Measurements from ENCODE around the gene DISC1. TPM values are rescaled to one million over a fixed set of nuclear protein-coding genes. Genes with fewer than 3 reads are reported as not detected.
"Not testable (repeated sequence)": the region's sequence is repeated elsewhere in the genome, so short reads cannot be mapped to it uniquely, and the experiment has no call there.

The DISC1 gene
- total and polyA plus RNA-seq, 7 experiments from 2014 or later = 7.8 to 33.8 (median 17.1) TPM

DNA sequence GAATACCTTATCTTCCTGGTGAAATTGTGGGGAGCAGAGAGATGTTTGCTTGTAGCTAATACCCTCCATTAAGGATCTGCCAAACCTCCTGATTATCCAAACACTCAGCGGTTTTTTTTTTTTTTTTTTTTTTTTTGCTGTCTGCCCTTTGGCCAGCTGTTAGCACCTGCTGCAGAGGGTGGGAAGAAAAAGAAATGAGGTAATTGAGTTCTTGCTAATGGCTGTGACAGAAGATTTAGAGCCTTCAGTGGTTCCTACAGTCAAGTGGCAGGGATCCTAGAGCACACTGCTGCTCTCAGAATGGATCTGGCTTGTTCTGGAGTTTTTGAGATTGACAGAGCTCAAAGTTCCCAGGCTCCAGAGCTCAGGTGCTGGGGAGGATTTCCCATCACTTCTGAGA is 342.5 kb downstream of the DISC1 start:
- Mint-ChIP-seq H3K4me1 (peaks cover 5 to 30% (median 10%) of the 10 kb centered on the region in 7 donors), H3K27me3 (no peaks in the 10 kb centered on the region), H3K27ac (no peak overlapping the region), H3K36me3 (peaks cover 13 to 73% (median 55%) of the 10 kb centered on the region in 5 donors), H3K9me3 (peaks cover 0 to 6% (median 0%) of the 10 kb centered on the region in 11 donors), H3K4me3 (no peak overlapping the region)
- ATAC-seq (no peak), DNase-seq (no peak)
- ChIA-PET CTCF (interaction anchor here (1.1 kb wide), 1 partner anchor 101 kb away, joined by 3 read pairs; no protein-coding TSS in a partner anchor), POLR2A (interaction anchor here (0.7 kb wide), 1 partner anchor 20 kb away, joined by 3 read pairs; no protein-coding TSS in a partner anchor)
- Histone ChIP-seq H3K27me3 (ENCODE audit: control insufficient read depth in 2 of 2, insufficient read depth in 2 of 2, low read length in 2 of 2) (no peaks in the 10 kb centered on the region), H3K36me3 (ENCODE audit: control insufficient read depth in 2 of 3, insufficient read depth in 3 of 3, low read length in 3 of 3) (peaks cover 0 to 5% (median 0%) of the 10 kb centered on the region in 3 experiments), H3K4me1 (ENCODE audit: control insufficient read depth in 2 of 2, insufficient read depth in 2 of 2, low read length in 2 of 2) (peaks cover 0 to 12% of the 10 kb centered on the region in 2 donors), H3K4me3 (ENCODE audit: low read length) (no peak overlapping the region), H3K27ac (ENCODE audit: low read depth, low read length) (no peak overlapping the region), H3K9me3 (ENCODE audit: control insufficient read depth in 2 of 3, low read length in 3 of 3) (no peaks in the 10 kb centered on the region)
- intact Hi-C loops (cut with micrococcal nuclease) = no loop called here

DNA sequence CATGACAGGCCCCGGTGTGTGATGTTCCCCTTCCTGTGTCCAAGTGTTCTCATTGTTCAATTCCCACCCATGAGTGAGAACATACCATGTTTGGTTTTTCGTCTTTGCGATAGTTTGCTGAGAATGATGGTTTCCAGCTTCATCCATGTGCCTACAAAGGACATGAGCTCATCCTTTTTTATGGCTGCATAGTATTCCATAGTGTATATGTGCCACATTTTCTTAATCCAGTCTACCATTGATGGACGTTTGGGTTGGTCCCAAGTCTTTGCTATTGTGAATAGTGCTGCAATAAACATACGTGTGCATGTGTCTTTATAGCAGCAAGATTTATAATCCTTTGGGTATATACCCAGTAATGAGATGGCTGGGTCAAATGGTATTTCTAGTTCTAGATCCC is 343.2 kb downstream of the DISC1 start:
- POLR2A ChIA-PET = not testable (repeated sequence)
- peaks cover 13 to 69% (median 50%) of the 10 kb centered on the region in 5 donors for H3K36me3 Mint-ChIP-seq

GRCh38 chr1:231970684-231971083 is 344.1 kb downstream of the DISC1 start:
- Mint-ChIP-seq H3K4me3 (no peak overlapping the region), H3K27ac (no peak overlapping the region), H3K27me3 (no peaks in the 10 kb centered on the region), H3K36me3 (peaks cover 12 to 69% (median 55%) of the 10 kb centered on the region in 5 donors), H3K9me3 (peaks cover 0 to 6% (median 3%) of the 10 kb centered on the region in 11 donors), H3K4me1 (peaks cover 4 to 32% (median 12%) of the 10 kb centered on the region in 7 donors)
- Histone ChIP-seq H3K4me1 (ENCODE audit: control insufficient read depth in 2 of 2, insufficient read depth in 2 of 2, low read length in 2 of 2) (peaks cover 0 to 12% of the 10 kb centered on the region in 2 donors), H3K36me3 (ENCODE audit: control insufficient read depth in 2 of 3, insufficient read depth in 3 of 3, low read length in 3 of 3) (no peaks in the 10 kb centered on the region), H3K9me3 (ENCODE audit: control insufficient read depth in 2 of 3, low read length in 3 of 3) (no peaks in the 10 kb centered on the region), H3K27ac (ENCODE audit: low read depth, low read length) (no peak overlapping the region), H3K4me3 (ENCODE audit: low read length) (no peak overlapping the region), H3K27me3 (ENCODE audit: control insufficient read depth in 2 of 2, insufficient read depth in 2 of 2, low read length in 2 of 2) (no peaks in the 10 kb centered on the region)
- CTCF ChIA-PET = no interaction called here
- intact Hi-C loops (cut with micrococcal nuclease) = no loop called here
- POLR2A ChIA-PET = no interaction called here
- peak; percentile 60 for ATAC-seq
- DNase-seq = no peak

More for the DNA sequence above, 343.2 kb downstream of the DISC1 start:
- H3K4me3 ChIP-seq (ENCODE audit: low read length); H3K9me3 ChIP-seq (ENCODE audit: control insufficient read depth in 2 of 3, low read length in 3 of 3); H3K27me3 ChIP-seq (ENCODE audit: control insufficient read depth in 2 of 2, insufficient read depth in 2 of 2, low read length in 2 of 2); DNase-seq; ATAC-seq; H3K9me3 Mint-ChIP-seq; H3K27ac Mint-ChIP-seq; H3K27me3 Mint-ChIP-seq; intact Hi-C loops (cut with micrococcal nuclease); H3K36me3 ChIP-seq (ENCODE audit: control insufficient read depth in 2 of 3, insufficient read depth in 3 of 3, low read length in 3 of 3); H3K27ac ChIP-seq (ENCODE audit: low read depth, low read length); H3K4me3 Mint-ChIP-seq: not testable (repeated sequence)
- H3K4me1 ChIP-seq (ENCODE audit: control insufficient read depth in 2 of 2, insufficient read depth in 2 of 2, low read length in 2 of 2) = peaks cover 0 to 12% of the 10 kb centered on the region in 2 donors
- CTCF ChIA-PET = interaction anchor here (1.1 kb wide), 1 partner anchor 102 kb away, joined by 3 read pairs; no protein-coding TSS in a partner anchor
- peaks cover 5 to 32% (median 10%) of the 10 kb centered on the region in 7 donors for H3K4me1 Mint-ChIP-seq

GRCh38 chr1:231971397-231972110 is 345.0 kb downstream of the DISC1 start:
- Mint-ChIP-seq H3K27ac (no peak overlapping the region), H3K27me3 (no peaks in the 10 kb centered on the region), H3K9me3 (peaks cover 0 to 14% (median 4%) of the 10 kb centered on the region in 11 donors), H3K36me3 (peaks cover 11 to 70% (median 56%) of the 10 kb centered on the region in 5 donors), H3K4me3 (peak overlapping the region in 1 of 10 donors; percentile 12), H3K4me1 (peaks cover 3 to 32% (median 12%) of the 10 kb centered on the region in 7 donors)
- H3K9me3 ChIP-seq (ENCODE audit: control insufficient read depth in 2 of 3, low read length in 3 of 3) = no peaks in the 10 kb centered on the region
- H3K4me1 ChIP-seq (ENCODE audit: control insufficient read depth in 2 of 2, insufficient read depth in 2 of 2, low read length in 2 of 2) = peaks cover 0 to 12% of the 10 kb centered on the region in 2 donors
- H3K27me3 ChIP-seq (ENCODE audit: control insufficient read depth in 2 of 2, insufficient read depth in 2 of 2, low read length in 2 of 2) = no peaks in the 10 kb centered on the region
- intact Hi-C loops (cut with micrococcal nuclease) = no loop called here
- H3K27ac ChIP-seq (ENCODE audit: low read depth, low read length) = no peak overlapping the region
- ATAC-seq (peak; percentile 61), DNase-seq (no peak)
- ChIA-PET POLR2A (no interaction called here), CTCF (no interaction called here)
- no peak overlapping the region for H3K4me3 ChIP-seq (ENCODE audit: low read length)
- H3K36me3 ChIP-seq (ENCODE audit: control insufficient read depth in 2 of 3, insufficient read depth in 3 of 3, low read length in 3 of 3) = no peaks in the 10 kb centered on the region

DNA sequence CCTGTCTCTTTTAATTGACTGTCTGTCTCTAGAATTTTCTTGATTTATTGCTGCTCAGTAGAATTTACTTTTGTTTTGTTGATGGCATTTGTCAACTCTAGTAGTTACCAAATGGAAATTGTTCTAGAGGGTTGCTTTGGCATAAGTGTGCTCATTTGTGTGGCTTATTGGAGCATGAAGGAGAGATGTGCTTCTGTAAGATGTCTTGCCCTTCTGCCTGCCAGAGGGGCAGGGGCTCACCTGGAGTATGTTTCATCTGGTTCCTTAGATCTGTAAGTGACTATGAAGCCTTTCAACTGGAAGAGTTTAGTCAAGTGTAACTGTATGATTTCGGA is 345.5 kb downstream of the DISC1 start:
- Mint-ChIP-seq H3K4me1 (peaks cover 2 to 32% (median 12%) of the 10 kb centered on the region in 7 donors), H3K27ac (no peak overlapping the region), H3K4me3 (no peak overlapping the region), H3K9me3 (peaks cover 0 to 19% (median 5%) of the 10 kb centered on the region in 11 donors), H3K36me3 (peaks cover 10 to 71% (median 57%) of the 10 kb centered on the region in 5 donors), H3K27me3 (no peaks in the 10 kb centered on the region)
- POLR2A ChIA-PET = no interaction called here
- Histone ChIP-seq H3K4me1 (ENCODE audit: control insufficient read depth in 2 of 2, insufficient read depth in 2 of 2, low read length in 2 of 2) (peaks cover 0 to 12% of the 10 kb centered on the region in 2 donors), H3K9me3 (ENCODE audit: control insufficient read depth in 2 of 3, low read length in 3 of 3) (no peaks in the 10 kb centered on the region), H3K27ac (ENCODE audit: low read depth, low read length) (no peak overlapping the region), H3K27me3 (ENCODE audit: control insufficient read depth in 2 of 2, insufficient read depth in 2 of 2, low read length in 2 of 2) (no peaks in the 10 kb centered on the region), H3K4me3 (ENCODE audit: low read length) (no peak overlapping the region), H3K36me3 (ENCODE audit: control insufficient read depth in 2 of 3, insufficient read depth in 3 of 3, low read length in 3 of 3) (no peaks in the 10 kb centered on the region)
- CTCF ChIA-PET = no interaction called here
- ATAC-seq = no peak
- DNase-seq = no peak
- intact Hi-C loops (cut with micrococcal nuclease) = no loop called here

DNA sequence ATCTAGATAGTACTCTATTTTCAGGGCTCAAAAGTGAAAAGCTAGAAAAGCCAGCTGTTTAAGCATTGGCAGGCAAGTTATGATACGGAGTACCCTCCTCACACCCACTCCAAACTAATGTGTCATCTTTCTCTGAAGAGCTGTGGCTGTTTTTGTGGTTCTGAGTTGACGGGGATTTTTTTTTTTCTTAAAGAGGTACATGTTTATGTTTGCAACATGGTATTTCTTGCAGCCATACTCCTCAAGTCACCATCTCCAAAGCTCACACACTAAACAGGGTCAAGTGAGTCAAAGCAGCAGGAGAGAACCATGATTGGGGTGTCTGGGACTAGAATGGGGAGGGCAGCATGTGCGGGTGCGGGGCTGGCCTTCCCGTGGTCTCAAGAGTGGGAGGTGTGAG is 347.2 kb downstream of the DISC1 start:
- POLR2A ChIA-PET = no interaction called here
- no peaks in the 10 kb centered on the region for H3K9me3 ChIP-seq (ENCODE audit: control insufficient read depth in 2 of 3, low read length in 3 of 3)
- peaks cover 2 to 29% (median 11%) of the 10 kb centered on the region in 11 donors for H3K9me3 Mint-ChIP-seq
- peak overlapping the region in 2 of 9 donors; percentile 7 to 16 for H3K27ac Mint-ChIP-seq
- CTCF ChIA-PET = no interaction called here
- no peaks in the 10 kb centered on the region for H3K27me3 Mint-ChIP-seq
- peak overlapping the region in 1 of 10 donors; percentile 48 for H3K4me3 Mint-ChIP-seq
- DNase-seq (peak in 1 of 9 donors; percentile 53), ATAC-seq (no peak)
- no peak overlapping the region for H3K27ac ChIP-seq (ENCODE audit: low read depth, low read length)
- no peaks in the 10 kb centered on the region for H3K27me3 ChIP-seq (ENCODE audit: control insufficient read depth in 2 of 2, insufficient read depth in 2 of 2, low read length in 2 of 2)
- H3K36me3 Mint-ChIP-seq = peaks cover 12 to 66% (median 55%) of the 10 kb centered on the region in 5 donors
- H3K4me1 ChIP-seq (ENCODE audit: control insufficient read depth in 2 of 2, insufficient read depth in 2 of 2, low read length in 2 of 2) = peaks cover 0 to 12% of the 10 kb centered on the region in 2 donors
- H3K4me3 ChIP-seq (ENCODE audit: low read length) = no peak overlapping the region
- peaks cover 5 to 32% (median 12%) of the 10 kb centered on the region in 7 donors for H3K4me1 Mint-ChIP-seq
- H3K36me3 ChIP-seq (ENCODE audit: control insufficient read depth in 2 of 3, insufficient read depth in 3 of 3, low read length in 3 of 3) = no peaks in the 10 kb centered on the region
- intact Hi-C loops (cut with micrococcal nuclease) = no loop called here
